OCI-LY1 (cell line): ENCODE results near the gene KLF5.

ENCODE experiments used
- EZH2 ChIP-seq: fragments of 200-600 bp; sonication (generic), shearing (Covaris generic); IDR thresholded peaks from 2 replicates; pipeline ENCODE4 v1.8.0; 2017; ENCODE audit warnings: borderline replicate concordance, mixed run types, mild to moderate bottlenecking, antibody characterized with exemption, low read length, moderate library complexity, mixed read lengths
- TF ChIP-seq, protein P1 (sequence below): fragments of 200-600 bp; sonication (generic), shearing (Covaris generic); IDR thresholded peaks from 2 replicates; pipeline ENCODE4 v1.5.1; 2017; ENCODE audit warnings: mild to moderate bottlenecking, antibody characterized with exemption, low read length, moderate library complexity, mixed read lengths

DNA sequence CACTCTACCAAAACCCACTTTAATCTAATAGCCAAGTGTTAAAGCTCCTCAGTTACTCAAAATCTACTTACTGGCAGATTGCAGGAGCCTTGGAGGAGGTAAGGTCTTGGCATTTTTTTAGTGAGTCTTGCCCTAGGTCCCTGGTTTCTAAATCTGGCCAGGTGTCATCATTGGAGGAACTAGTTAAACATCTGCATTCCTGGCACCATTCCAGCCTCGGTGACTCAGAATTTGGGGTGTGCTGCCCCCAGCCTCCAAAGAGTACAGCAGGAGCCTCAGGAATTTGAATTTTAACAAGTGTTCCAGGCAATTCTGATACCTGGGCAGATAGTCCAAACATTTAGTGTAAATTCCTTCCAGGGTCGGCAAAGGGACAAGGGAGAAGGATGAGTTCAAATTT lies 37.4 kb downstream of the KLF5 start:
- TF ChIP-seq, protein P1, sequence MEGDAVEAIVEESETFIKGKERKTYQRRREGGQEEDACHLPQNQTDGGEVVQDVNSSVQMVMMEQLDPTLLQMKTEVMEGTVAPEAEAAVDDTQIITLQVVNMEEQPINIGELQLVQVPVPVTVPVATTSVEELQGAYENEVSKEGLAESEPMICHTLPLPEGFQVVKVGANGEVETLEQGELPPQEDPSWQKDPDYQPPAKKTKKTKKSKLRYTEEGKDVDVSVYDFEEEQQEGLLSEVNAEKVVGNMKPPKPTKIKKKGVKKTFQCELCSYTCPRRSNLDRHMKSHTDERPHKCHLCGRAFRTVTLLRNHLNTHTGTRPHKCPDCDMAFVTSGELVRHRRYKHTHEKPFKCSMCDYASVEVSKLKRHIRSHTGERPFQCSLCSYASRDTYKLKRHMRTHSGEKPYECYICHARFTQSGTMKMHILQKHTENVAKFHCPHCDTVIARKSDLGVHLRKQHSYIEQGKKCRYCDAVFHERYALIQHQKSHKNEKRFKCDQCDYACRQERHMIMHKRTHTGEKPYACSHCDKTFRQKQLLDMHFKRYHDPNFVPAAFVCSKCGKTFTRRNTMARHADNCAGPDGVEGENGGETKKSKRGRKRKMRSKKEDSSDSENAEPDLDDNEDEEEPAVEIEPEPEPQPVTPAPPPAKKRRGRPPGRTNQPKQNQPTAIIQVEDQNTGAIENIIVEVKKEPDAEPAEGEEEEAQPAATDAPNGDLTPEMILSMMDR: no peak
- TF ChIP-seq EZH2: no peak
